Heart left ventricle (tissue), 16 donors: ENCODE results near the gene MICALL2. TPM values are rescaled to one million over a fixed set of nuclear protein-coding genes. Genes with fewer than 3 reads are reported as not detected.

Experiments
- ATAC-seq, 4 donors: fragments of 200-7000 bp; cut with Tn5 transposase; one replicate each; pipeline ENCODE4 v1.9.1; 2020 to 2022; ENCODE audit warnings: moderate library complexity in 4 of 4, mild to moderate bottlenecking in 3 of 4, moderate number of reproducible peaks in 1 of 4
- DNase-seq, 5 donors: peaks; one replicate each; pipeline ENCODE4 v3.0.0-alpha.2; 2020
- H3K27ac ChIP-seq, 12 donors: fragments of 200-600 bp; sonication (generic) in 4 of 12; one replicate each; pipeline versions ENCODE4 v1.5.0 to v1.8.0; 2016 to 2022; ENCODE audit warnings: mild to moderate bottlenecking in 2 of 12
- H3K27me3 ChIP-seq, 9 donors: fragments of 200-600 bp; sonication (generic) in 2 of 9; one replicate each; pipeline versions ENCODE4 v1.5.1 to v1.8.0; 2016 to 2022; ENCODE audit warnings: mild to moderate bottlenecking in 3 of 9
- H3K36me3 ChIP-seq, 9 donors: fragments of 200-600 bp; sonication (generic) in 2 of 9; one replicate each; pipeline versions ENCODE4 v1.5.0 to v1.8.0; 2018 to 2022; ENCODE audit warnings: mild to moderate bottlenecking in 2 of 9
- H3K4me1 ChIP-seq, 12 donors: fragments of 200-600 bp; sonication (generic) in 4 of 12; one replicate each; pipeline versions ENCODE4 v1.5.0 to v1.8.0; 2016 to 2022; ENCODE audit warnings: mild to moderate bottlenecking in 3 of 12
- H3K4me3 ChIP-seq, 12 donors: fragments of 200-600 bp; sonication (generic) in 4 of 12; one replicate each; pipeline versions ENCODE4 v1.5.0 to v1.8.0; 2017 to 2022; ENCODE audit warnings: mild to moderate bottlenecking in 9 of 12, moderate library complexity in 4 of 12
- H3K9me3 ChIP-seq, 12 donors: fragments of 200-600 bp; sonication (generic) in 4 of 12; one replicate each; pipeline versions ENCODE4 v1.5.0 to v1.8.0; 2016 to 2022; ENCODE audit warnings: mild to moderate bottlenecking in 1 of 12
- CTCF ChIP-seq, 12 donors: fragments of 200-600 bp; sonication (generic) in 4 of 12; IDR thresholded peaks; one replicate each; pipeline versions ENCODE4 v1.5.0 to v1.8.0; 2018 to 2022; ENCODE audit warnings: antibody characterized with exemption in 12 of 12, mild to moderate bottlenecking in 5 of 12
- POLR2A ChIP-seq, 2 donors: fragments of 450-650 bp; IDR thresholded peaks; one replicate each; pipeline ENCODE4 v1.6.1; 2017; ENCODE audit warnings: antibody characterized with exemption in 2 of 2, mild to moderate bottlenecking in 2 of 2, moderate library complexity in 2 of 2
- WGBS, 4 donors: extraction: QIAGEN DNeasy Blood & Tissue Kit in 2 of 4; methylation state at CpG; one replicate each; pipeline versions ENCODE4 v1.1.5 to v1.1.7; 2013 to 2018; 5-methylcytosine and 5-hydroxymethylcytosine counted together
- intact Hi-C, 10 donors: fragments of 100-400 bp; cut with DNase I; formaldehyde crosslinking; loops; one replicate each; pipeline versions ENCODE4 v1.11.1 to v1.14.2; 2022
- polyA plus RNA-seq, 2 donors: library from polyadenylated mRNA; stranded (reverse); fragments of 200-250 nt; gene quantifications; one replicate each; pipeline ENCODE4 v1.2.3, GENCODE V29; 2013
- total RNA-seq, 9 donors: library from RNA; depleted of rRNA in 2 of 9; stranded (reverse); fragments of >200 nt in 2 of 9; fragmentation: NEBNext Ultra II Directional in 3 of 9; extraction: Animal tissue kit (Norgen Biotek cat#: 25700) in 3 of 9; gene quantifications; one replicate each; pipeline versions ENCODE4 v1.1.0 to v1.2.4, GENCODE V29; 2016 to 2023
- donor health status: ischemic (EF 13 %, LVEDD 7.1; RV severe dilation, severe dysfunction).
- donor health status: healthy with polysubstance abuse.
- donor health status: DM: no; HTN: yes; CAD: no.
- donor health status: DM: no; HTN: no; CAD: no.
- donor health status: ischemic (EF 25% LVEDD 6.9; RV normal size, moderate dysfunction).
- donor health status: ischemic (EF 25% LVEDD 5.7; RV mildly dilated, moderate dysfunction).
- donor health status: healthy.
- donor health status: DM: yes; HTN: yes; CAD: no.
- donor health status: ischemic (EF 35%, LVEDD 5.7; RV mildly dilated, moderate dysfunction).
- donor health status: nonischemic (EF 11% LVEDD 7.7; RV severe dilation, severe dysfunction).
- donor health status: DM: yes; HTN: yes; CAD: no.
- donor health status: PGD.
- donor health status: ischemic (EF 29% LVEDD 5.4; RV normal size, mild dysfunction).
- donor health status: nonischemic (EF 23%, LVEDD 6.1; RV moderate dilation, normal function).

The MICALL2 gene
- total and polyA plus RNA-seq, 11 donors = 2.5 to 18.3 (median 8.4) TPM

- Histone ChIP-seq H3K27ac (no peak overlapping the region), H3K4me1 (peaks cover 7 to 52% (median 31%) of the 10 kb centered on the region in 12 donors), H3K4me3 (no peak overlapping the region), H3K9me3 (no peaks in the 10 kb centered on the region), H3K27me3 (no peaks in the 10 kb centered on the region), H3K36me3 (peaks cover 0 to 11% (median 3%) of the 10 kb centered on the region in 9 donors)
- no peak for DNase-seq
- no peak for TF ChIP-seq CTCF (IDR thresholded peaks at IDR 0.05)
- no peak for TF ChIP-seq POLR2A (IDR thresholded peaks at IDR 0.05)
- intact Hi-C loops = loop anchor here in 1 of 10 donors (5.0 kb wide), 1 partner anchor 32 kb away; no protein-coding TSS in a partner anchor
- 77 to 86% (median 83%) methylated on average over 12 of the region's 12 CpGs for WGBS, 4 donors
- ATAC-seq = no peak
Observed at GRCh38 chr7:1464694-1465093, 5.4 kb upstream of the MICALL2 start.

GRCh38 chr7:1463676-1464223, 4.5 kb upstream of the MICALL2 start:
- intact Hi-C loops = no loop called here
- no peaks in the 10 kb centered on the region for H3K27me3 ChIP-seq
- TF ChIP-seq POLR2A (IDR thresholded peaks at IDR 0.05) (no peak), CTCF (IDR thresholded peaks at IDR 0.05) (no peak)
- 53 to 66% (median 58%) methylated on average over 16 to 18 of the region's 18 CpGs for WGBS, 4 donors
- DNase-seq (no peak), ATAC-seq (no peak)
- H3K27ac ChIP-seq = no peak overlapping the region
- H3K4me3 ChIP-seq = no peak overlapping the region
- H3K9me3 ChIP-seq = no peaks in the 10 kb centered on the region
- peaks cover 0 to 1% (median 0%) of the 10 kb centered on the region in 9 donors for H3K36me3 ChIP-seq
- peaks cover 7 to 55% (median 35%) of the 10 kb centered on the region in 12 donors for H3K4me1 ChIP-seq

- Histone ChIP-seq H3K36me3 (no peaks in the 10 kb centered on the region), H3K27me3 (no peaks in the 10 kb centered on the region), H3K4me3 (peak overlapping the region in 2 of 12 donors; percentile 84 to 89), H3K9me3 (no peaks in the 10 kb centered on the region), H3K4me1 (peaks cover 5 to 68% (median 43%) of the 10 kb centered on the region in 12 donors), H3K27ac (peak overlapping the region in 10 of 12 donors; percentile 44 to 90 (median 80))
- 60 to 72% (median 67%) methylated on average over 14 to 18 of the region's 18 CpGs for WGBS, 4 donors
- TF ChIP-seq POLR2A (IDR thresholded peaks at IDR 0.05) (no peak), CTCF (IDR thresholded peaks at IDR 0.05) (no peak)
- DNase-seq (no peak), ATAC-seq (no peak)
- intact Hi-C loops = no loop called here
Observed at GRCh38 chr7:1461646-1462375, 2.5 kb upstream of the MICALL2 start.
